DMS153 (cell line): ENCODE results near the gene POU2AF3.

Experiments
- DNase-seq: peaks from one replicate; lab custom pipeline; 2025; lab: John Stamatoyannopoulos, UW

The POU2AF3 gene

DNA sequence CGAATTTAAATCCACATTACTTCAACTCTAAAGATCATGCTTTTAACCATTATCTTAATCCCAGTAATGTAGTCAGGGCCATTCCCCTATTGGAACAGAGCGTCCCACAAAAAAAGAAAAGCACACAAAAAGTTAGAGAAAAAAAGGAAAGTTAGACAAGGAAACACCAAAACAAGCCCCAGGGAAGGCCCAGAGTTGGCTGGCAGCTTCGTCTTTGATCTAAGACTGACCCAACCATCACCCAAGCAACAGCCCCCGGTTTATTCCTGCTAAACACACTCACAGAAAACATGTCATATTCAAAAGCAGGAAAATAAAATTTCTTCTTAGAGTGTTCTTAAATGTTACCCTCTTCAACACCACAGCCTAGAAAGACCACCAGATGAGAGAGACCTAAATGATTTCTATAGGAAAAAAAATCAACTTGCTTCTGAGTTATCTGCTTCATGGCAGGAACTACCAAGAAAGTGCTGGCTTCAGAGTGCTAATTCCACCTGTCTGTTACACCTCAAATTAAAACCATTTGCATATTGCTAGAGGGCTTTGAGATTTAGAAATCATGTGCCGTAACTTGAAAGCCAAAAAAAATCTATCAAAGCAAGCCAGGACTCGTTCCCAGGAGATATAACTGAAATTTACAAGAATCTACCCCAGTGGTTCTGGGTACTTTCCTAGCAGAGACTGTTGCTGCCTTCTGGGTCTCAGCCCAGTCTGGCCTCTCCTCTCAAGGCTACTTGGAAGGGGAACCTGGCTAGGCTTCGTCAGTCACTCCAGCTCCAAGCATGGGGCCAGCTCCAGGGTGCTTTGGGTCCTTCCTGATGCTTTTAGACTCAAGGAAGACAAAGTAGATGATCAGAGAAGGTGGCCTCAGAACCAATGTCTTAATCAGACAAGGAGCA, 31.2 kb downstream of the POU2AF3 start:
- no peak for DNase-seq

DNA sequence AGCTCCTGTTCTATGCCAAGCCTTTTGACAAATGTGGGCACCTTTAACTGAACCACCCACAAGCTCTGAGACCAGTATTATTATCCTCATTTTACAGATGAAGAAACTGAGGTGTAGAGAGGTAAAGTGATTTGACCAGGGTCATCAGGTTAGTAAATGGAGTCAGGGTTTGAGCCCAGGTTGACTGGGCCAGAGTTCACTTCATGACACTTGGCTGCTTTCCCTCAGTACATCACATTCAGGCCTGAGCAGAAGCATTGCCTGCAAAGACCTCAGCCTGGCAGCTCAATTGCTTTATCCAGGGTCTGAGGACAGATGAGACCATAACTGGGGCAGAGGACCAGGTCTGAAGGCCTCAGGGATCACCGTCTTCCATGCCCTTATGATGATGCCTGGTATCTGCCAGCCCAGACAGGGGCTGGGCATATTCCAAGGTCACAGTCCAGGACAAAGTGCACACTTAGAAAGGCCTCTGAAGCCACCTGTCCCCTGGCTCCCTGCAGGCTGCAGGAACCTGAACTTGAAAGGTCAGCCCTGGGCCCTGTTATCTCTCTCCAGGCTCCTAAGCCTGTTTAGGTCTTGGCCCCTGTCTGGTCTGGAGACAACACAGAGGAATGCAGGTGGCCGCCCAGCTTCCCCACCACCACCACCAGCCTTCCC, 32.0 kb downstream of the POU2AF3 start:
- no peak for DNase-seq

DNA sequence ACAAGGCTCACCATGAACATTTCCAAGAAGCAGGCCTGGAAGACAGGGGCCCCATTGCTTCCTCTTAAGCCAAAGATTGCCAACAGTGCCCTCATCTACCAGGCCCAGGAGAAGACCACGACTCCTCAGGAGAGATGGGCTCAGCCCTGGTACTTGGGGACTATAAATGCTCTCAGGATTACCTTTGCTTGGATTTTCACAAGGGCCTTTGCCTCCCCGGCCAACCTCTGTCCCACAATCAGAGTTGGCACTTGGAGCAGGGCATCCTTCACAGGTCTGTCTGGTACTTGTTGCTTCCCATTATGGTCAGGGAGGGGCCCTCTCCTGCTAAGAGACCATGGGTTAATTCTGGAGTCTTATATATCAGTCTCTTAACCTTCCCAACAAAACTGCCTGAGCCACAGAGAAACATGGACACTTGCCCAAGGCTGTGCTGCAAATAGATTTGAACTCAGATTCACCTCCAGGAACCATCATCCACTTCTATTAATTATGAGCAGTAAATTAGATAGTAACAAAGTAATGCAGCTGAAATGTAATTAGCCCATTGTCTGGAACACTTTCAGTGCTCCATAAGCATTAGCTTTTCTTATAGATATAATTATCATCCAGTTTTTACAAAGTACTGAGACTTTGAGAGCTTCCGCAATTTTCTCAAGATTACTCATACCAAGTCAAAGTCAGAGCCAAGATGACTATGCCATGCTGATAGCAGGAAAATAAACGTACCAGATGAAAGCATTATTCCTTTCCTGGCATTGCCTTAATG, 33.5 kb downstream of the POU2AF3 start:
- DNase-seq: no peak

DNA sequence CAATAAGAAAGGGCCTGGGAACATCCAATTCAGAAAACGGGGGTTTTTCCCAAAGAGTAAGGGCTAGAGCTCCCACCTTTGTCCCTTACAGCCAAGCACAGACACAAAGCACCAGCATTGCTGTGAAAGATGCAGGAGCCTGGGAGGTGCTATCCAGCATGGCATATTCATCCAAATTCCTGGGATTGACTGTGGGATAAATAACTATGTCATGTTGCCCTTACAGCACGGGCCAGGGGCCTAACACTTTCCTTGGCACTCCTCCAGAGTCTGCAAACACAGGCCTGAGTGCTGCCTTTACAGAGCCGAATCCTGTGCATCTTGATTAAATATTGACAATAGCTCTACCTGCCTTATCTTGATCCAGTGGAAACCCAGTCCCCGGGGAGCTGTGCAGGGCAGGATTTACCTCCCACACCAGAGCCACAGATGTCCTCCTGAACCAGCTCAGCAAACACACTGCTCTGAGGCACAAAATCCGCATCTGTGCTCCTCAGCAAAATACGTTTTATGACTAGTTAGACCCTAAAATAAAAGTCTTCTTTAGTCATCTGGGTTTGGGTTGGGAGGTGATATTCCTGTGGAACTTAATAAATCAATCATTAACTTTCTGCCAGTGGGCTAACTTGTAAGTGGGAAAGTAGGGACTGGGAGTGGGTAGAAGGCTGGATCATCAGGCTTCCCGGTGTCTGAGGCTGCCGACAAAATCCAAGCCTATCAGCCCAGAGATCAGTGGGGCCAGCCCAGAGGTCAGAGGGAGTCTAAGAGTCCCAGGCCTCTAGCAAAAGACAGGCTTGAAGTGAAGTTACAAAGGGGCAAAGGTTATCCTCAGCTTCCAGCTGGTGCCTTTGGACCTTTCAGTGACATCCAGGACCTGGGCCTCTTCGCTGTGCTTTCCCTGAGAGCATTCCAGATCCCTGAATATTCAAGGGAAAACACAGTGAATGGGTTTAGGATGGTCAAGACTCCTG, 36.5 kb downstream of the POU2AF3 start:
- peak; percentile 98 for DNase-seq

DNA sequence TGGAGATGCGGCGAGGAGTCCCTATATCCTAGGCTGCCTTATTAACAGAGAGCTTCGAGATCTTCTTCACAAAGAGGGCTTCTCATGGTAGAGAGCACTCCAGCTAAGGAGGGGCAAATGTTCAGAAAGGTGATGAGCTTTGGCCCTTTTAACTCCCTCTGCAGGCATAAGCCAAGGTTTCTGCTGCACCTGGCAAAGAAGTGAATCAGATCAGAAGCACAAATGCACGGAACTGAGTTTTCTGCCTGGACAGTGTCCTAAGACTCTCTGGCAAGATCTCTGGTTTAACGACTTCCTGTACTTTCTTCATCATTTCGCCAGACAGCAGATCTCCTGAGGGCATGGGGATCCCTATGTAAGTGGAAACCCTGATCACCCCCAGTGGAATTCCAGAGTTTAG, 37.2 kb downstream of the POU2AF3 start:
- DNase-seq: no peak

DNA sequence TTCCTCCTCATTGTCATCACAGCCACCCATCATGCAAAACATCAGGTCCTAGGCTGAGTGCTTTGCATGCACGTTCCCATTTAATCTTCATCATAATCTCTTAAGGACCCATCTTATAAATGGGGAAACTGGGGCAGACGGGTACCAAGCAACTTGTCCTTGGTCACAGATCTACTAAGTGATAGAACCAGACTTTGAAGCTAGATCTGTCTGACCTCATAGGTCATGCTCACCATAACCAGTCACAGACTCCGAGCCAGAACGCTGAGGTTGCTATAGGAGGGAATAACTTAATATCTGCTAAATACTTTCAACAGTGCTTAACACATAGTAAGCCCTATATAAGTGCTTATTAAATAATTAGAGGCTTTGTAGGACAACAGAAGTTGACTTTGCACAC, 37.7 kb downstream of the POU2AF3 start:
- no peak for DNase-seq

DNA sequence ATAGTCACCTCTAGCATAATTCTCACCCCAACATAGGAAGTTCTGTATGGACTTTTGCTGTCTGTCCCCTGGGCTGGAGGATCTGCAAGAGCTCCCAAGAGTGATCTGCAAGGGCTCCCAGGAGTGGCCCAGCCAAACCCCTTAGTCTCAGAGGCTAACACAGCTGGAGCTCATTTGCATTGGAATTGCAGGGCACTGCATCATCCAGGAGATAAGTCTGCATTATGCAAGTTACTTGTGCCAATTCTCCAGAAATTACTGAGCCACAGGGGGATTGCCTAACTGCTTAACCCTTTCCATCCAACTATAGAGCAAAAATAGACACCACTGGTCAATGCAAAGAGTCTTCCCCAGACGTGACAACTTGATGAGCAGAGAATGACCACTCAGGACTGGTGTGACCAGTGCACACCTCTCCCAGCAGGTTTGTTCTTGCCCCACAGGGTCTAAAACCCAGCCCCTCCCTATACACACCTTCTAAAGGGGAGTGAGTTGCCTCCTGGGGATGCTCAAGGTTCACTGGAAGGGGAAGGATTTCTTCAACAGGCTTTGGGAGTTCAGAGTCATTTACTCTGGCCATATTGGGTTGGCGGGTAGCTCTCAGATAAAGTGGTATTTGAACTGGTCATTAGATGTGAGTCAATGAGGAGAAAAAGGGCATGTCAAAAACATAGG, 38.4 kb downstream of the POU2AF3 start:
- no peak for DNase-seq

DNA sequence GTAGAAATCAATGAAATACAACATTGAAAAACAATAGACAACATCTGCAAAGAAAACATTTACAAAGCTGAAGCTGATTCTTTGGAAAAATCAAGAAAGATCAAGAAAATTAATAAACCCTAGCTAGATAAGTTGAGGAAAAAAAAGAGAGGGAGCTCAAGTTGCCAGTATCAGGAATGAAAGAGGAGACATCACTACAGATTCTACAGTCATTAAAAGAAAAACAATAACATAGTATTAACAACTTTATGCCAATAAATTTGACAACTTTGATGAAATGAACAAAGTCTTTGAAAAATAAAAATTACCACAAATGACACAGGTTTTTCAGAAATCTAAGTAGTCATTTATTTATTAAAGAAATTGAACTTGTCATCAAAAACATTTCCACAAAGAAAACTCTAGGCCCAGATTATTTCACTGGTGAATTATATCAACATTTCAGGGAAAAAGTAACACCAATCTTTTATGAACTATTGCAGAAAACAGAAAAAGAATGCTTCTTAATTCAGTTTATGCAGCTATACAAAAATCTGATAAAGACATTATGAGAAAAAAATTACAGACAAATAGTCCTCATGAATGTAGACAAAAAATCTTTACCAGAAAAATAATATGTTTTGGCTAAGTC, 41.5 kb downstream of the POU2AF3 start:
- DNase-seq: no peak

DNA sequence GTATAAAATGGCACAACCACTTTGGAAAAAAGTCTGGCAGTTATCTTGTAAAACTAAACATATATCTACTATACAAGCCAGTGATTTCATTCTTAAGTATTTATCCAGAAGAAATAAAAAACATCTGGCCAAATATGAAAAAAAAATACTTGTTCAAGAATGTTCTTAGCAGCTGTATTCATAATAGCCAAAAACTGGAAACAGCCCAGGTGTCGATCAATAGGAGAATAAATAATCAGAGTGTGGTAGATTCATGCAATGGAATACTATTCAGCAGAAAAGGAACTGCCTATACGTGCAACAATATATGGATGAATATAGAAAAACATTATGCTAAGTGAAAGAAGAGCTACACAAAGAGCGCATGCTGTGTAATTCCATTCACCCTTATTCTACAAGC, 44.0 kb downstream of the POU2AF3 start:
- DNase-seq: no peak

DNA sequence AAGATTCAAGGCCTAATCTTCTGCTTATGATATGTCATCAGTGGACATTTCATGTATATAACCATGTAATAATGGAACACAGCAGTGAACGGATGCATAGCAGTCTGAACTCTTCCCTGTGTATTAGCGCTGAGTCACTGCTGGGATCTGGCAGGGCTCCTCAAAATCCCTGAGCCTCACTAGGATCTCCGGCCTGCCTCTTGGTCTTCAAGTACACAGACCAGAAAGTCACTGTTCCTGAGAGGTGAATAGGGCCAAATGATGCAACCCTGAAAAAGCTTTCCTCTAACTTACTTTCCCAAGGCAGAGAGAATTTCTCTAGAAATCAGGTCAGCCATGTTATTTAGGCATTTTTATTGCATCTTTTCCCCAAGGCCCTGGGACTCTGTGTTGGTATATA, 45.7 kb downstream of the POU2AF3 start:
- DNase-seq: no peak

DNA sequence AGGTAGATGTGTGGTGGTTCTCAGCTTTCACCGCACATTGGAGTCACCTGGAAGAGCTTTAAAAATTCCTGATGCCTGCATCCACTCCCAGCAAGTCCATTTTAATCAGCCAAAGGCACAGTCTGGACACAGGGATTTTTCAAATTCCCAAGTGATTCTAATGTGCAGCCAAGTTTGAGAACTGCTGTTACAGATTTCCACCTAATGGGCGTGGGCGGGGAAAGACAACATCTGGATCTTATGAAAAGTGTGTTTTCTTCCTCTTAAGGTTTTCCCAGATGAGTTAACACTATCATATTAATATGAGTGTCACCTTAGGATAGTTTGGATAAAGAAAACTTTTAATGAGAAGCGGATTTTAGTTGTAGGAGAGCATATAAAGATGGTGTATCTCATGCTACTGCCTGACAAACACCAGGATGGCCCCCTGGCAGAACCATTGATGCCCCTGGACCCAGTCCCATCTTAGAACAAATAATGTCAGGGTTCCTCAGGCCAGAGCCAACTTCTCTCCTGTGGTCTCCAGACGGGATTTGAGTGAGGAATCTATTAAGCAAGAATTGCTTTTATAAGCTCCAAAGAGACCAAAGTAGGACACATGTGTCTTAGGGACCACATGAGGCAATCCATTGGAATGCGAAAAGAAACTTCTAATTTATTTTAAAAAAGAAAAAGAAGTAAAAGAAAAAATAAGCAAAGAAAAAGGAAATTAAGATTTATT, 48.8 kb downstream of the POU2AF3 start:
- no peak for DNase-seq

DNA sequence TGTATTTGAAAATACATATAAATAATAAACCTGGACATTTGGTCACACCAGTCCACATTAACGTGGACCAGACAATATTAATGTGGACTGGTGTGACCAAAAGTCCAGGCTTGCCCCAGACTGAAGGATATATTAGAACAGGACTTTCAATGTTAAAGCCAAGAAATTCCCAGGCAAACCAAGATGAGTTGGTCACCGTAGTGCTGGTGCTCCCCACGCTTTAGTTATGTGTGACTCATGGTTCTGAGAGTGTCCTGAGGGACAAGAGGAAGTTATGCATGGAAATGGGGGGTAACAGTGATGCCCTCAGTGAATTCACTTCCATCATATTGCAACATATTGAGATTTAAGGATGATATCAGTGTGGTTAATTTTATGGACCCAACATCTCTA, 49.4 kb downstream of the POU2AF3 start:
- no peak for DNase-seq

DNA sequence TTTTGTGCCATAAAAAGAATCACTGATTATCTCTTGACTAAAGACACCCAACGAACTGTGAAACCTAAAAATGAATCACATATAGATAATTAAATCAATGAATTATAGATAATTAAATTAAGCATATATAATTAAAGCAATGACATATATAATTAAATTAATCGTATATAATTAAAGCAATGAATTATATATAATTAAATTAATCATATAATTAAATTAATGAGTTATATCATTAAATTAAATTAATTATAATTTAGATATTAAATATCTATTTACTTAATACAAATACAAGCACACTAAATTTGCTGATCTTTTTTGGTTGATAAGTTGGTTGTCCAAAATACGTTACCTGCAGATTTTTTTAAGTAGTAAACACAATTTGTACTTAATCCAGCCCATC, 49.8 kb downstream of the POU2AF3 start:
- DNase-seq: no peak

DNA sequence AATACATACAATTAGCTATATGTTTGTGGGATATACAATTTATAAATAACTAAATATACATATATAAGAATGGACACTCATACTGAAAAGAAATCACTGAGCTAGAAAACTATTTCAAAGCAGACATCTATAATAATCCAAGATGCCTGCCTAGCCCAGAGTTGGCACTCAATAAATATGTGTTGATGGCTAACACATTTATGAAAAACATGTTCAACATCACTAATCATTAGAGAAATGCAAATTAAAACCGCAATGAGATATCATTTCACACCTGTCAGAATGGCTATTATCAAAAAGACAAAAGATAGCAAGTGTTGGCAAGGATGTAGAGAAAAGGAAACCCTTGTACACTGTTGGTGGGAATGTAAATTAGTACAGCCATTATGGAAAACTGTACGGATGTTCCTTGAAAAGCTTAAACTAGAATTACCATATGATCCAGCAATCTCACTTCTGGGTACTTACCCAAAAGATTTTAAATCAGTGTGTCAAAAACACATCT, 50.9 kb downstream of the POU2AF3 start:
- no peak for DNase-seq

DNA sequence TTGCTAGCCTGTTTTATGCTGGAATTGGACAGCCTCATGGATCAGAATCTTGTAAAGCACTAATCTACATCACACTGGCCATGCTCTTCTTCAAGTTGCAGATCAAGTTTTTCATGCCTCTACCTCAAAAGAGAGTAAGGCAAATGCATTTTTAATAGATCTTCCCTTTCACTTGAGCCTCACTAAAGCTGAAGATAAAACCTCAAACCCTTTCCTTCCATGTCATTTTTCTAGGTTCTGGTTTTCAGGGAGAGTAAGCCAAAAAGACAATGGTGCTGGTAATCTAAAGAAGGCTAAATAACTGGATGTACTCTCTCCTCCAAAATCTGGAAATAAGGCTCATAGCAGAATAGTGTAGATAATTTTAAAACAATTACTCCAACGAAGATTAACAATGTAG, 52.5 kb downstream of the POU2AF3 start:
- DNase-seq: no peak

DNA sequence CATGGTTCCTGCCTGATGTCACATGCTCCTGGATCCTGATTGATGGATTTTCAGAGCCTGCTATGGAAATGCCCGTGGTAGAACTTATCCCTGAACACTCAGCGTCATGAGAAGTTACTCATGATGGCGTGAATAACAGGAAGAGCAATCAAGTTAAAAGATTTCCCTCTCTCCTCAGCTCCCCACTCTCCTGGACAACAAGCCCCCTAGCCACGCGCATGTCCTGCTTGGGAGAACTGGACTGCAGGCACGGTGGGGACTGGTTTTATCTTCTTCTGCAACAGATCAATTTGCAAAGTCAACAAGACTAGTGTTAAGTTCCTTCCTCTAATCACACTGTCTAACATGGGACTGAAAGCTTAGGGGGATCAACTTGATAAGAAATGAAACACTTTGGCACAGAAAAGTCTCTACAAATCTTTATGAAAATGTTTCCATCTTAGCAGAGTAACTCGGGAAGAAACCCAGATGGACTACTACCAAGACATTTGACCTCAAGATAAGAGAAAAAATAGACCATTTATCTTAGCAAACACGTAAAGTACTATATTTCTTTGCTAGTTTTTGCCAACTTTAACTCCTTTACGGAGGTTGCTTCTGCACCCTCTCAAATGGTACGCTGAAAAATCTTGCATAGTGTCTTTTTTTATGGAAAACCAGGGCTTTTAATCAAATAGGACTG, 53.2 kb downstream of the POU2AF3 start:
- DNase-seq: no peak

DNA sequence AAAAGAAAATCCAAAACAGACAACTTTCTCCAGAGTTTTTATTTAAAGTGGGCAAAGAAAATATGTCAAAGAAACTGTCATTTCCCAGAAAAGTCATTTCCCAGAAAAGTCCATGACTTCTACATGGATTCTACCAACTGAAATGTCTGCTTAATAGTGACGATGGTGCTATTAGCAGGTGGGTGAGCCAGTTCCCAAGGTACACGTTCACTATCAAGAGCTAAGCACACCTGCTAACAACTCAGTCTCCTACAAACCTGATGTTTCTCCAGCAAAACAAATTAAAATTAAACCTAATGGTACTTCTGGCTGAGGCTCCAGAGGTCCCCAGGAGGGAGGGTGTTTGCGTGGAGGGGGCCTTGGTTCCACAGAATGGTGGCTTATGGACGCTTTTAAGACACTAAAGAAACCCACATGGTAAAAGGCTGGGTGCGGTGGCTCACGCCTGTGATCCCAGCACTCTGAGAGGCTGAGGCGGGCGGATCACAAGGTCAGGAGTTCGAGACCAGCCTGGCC, 53.9 kb downstream of the POU2AF3 start:
- DNase-seq: no peak

DNA sequence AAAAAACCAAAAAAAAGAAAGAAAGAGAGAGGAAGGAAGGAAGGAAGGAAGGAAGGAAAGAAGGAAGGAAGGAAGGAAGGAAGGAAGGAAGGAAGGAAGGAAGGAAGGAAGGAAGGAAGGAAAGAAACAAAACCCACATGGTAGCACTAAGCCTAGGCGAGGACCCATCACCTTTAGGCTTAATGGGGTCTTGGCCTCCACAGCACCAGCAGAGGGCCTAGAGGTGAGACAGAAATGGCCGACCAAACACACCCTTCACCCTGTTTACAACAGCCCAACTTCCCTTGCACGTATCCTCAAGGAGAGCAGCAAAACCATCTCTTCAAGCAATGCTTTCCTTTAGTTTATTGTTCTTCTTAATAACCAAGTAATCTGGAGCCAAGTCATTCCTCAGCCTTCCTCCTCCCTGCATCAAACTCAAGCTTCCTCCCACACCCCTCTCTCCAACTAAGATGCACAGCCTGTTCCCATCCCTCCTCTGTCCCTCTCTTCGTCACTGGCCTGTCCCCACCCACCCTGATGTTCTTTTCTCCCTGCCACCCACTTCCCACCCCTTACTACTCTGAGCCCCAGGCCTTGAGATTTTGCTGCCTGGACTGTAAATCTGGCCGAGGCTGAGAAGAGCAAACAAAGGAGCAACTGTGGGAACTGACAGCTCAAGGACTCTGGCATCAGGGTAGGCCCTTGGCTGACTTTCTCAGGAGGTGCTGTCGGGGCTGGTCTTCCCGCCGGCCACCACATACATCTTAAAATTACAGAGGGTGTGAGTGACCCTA, 54.8 kb downstream of the POU2AF3 start:
- DNase-seq: no peak
